Right lobe of liver (tissue), 4 donors: ENCODE data around the gene RBP5.

ENCODE experiments used
- CTCF ChIP-seq, 4 donors: fragments of 200-600 bp in 3 of 4; fragments of 450-650 bp in 1 of 4; IDR thresholded peaks; one replicate each; pipeline versions ENCODE4 v1.5.1 to v1.8.0; 2016 to 2022; ENCODE audit warnings: antibody characterized with exemption in 4 of 4, mild to moderate bottlenecking in 2 of 4
- POLR2A ChIP-seq: fragments of 450-650 bp; IDR thresholded peaks from one replicate; pipeline ENCODE4 v1.6.1; 2017; ENCODE audit warnings: antibody characterized with exemption, mild to moderate bottlenecking
- donor health status: DM: no; HTN: no; CAD: no.
- donor health status: DM: no; HTN: no; CAD: no.
- donor health status: DM: no; HTN: yes; CAD: no.

- TF ChIP-seq CTCF (IDR thresholded peaks at IDR 0.05) (no peak), POLR2A (no peak)
These were observed 27.8 kb upstream of the RBP5 start for GRCh38 chr12:7156259-7157197.
